ENCODE data around the gene ARAP3. TPM values are rescaled to one million over a fixed set of nuclear protein-coding genes. Genes with fewer than 3 reads are reported as not detected.

The ARAP3 gene
- polyA plus RNA-seq, 1 donor from 2014 or later = 1.4 TPM

- H3K79me2 ChIP-seq (replicated peaks; ENCODE audit: insufficient read depth, low read length) = no peaks in the 10 kb centered on the region
- no peak overlapping the region for H3K4me3 ChIP-seq (ENCODE audit: low read length)
- H3K27ac ChIP-seq (ENCODE audit: low read length) = no peak overlapping the region
- no peak overlapping the region for H3K9ac ChIP-seq (ENCODE audit: low read length)
- TF ChIP-seq MXI1 (conservative IDR thresholded peaks at IDR 0.05; ENCODE audit: poor library complexity, severe bottlenecking) (no peak), RAD21 (conservative IDR thresholded peaks at IDR 0.05) (no peak), TAF1 (IDR thresholded peaks at IDR 0.05; ENCODE audit: low read depth) (no peak), SMC3 (conservative IDR thresholded peaks at IDR 0.05; ENCODE audit: poor library complexity) (no peak), EZH2 (IDR thresholded peaks at IDR 0.05; ENCODE audit: borderline replicate concordance, insufficient read depth, low read length, poor library complexity, severe bottlenecking) (no peak), POLR2AphosphoS5 (IDR thresholded peaks at IDR 0.05) (no peak)
- no peak overlapping the region for H2AFZ ChIP-seq (ENCODE audit: low read depth, low read length)
- no peaks in the 10 kb centered on the region for H3F3A ChIP-seq (ENCODE audit: insufficient read depth, low read length, poor library complexity, severe bottlenecking)
- no peaks in the 10 kb centered on the region for H3K9me3 ChIP-seq (ENCODE audit: low read length)
- H3K9me2 ChIP-seq (ENCODE audit: insufficient read depth, low read length) = no peaks in the 10 kb centered on the region
- no peak overlapping the region for H3K4me2 ChIP-seq (ENCODE audit: low read length)
- no peaks in the 10 kb centered on the region for H3K27me3 ChIP-seq (ENCODE audit: insufficient read depth, low read depth, low read length)
- H3K36me3 ChIP-seq (ENCODE audit: insufficient read depth, low read length) = no peaks in the 10 kb centered on the region
- no peaks in the 10 kb centered on the region for H4K20me1 ChIP-seq (ENCODE audit: insufficient read depth)
Measured at GRCh38 chr5:141672071-141672840, 9.8 kb downstream of the ARAP3 start.

- Histone ChIP-seq H3F3A (ENCODE audit: insufficient read depth, low read length, poor library complexity, severe bottlenecking) (no peaks in the 10 kb centered on the region), H3K4me2 (ENCODE audit: low read length) (no peak overlapping the region), H3K36me3 (ENCODE audit: insufficient read depth, low read length) (no peaks in the 10 kb centered on the region), H3K9me3 (ENCODE audit: low read length) (no peaks in the 10 kb centered on the region), H3K79me2 (replicated peaks; ENCODE audit: insufficient read depth, low read length) (no peaks in the 10 kb centered on the region), H3K9me2 (ENCODE audit: insufficient read depth, low read length) (no peaks in the 10 kb centered on the region), H3K27me3 (ENCODE audit: insufficient read depth, low read depth, low read length) (no peaks in the 10 kb centered on the region), H3K9ac (ENCODE audit: low read length) (no peak overlapping the region), H2AFZ (ENCODE audit: low read depth, low read length) (no peak overlapping the region), H3K4me3 (ENCODE audit: low read length) (no peak overlapping the region), H3K27ac (ENCODE audit: low read length) (no peak overlapping the region), H4K20me1 (ENCODE audit: insufficient read depth) (no peaks in the 10 kb centered on the region)
- no peak for TF ChIP-seq MXI1 (conservative IDR thresholded peaks at IDR 0.05; ENCODE audit: poor library complexity, severe bottlenecking)
- TF ChIP-seq TAF1 (IDR thresholded peaks at IDR 0.05; ENCODE audit: low read depth) = no peak
- TF ChIP-seq RAD21 (conservative IDR thresholded peaks at IDR 0.05) = no peak
- no peak for TF ChIP-seq SMC3 (conservative IDR thresholded peaks at IDR 0.05; ENCODE audit: poor library complexity)
- TF ChIP-seq POLR2AphosphoS5 (IDR thresholded peaks at IDR 0.05) = no peak
- TF ChIP-seq EZH2 (IDR thresholded peaks at IDR 0.05; ENCODE audit: borderline replicate concordance, insufficient read depth, low read length, poor library complexity, severe bottlenecking) = no peak
- no peak for TF ChIP-seq REST (IDR thresholded peaks at IDR 0.05; ENCODE audit: borderline replicate concordance)
- no peak for TF ChIP-seq CTCF (IDR thresholded peaks at IDR 0.05; ENCODE audit: poor library complexity, severe bottlenecking)
- no peak for TF ChIP-seq EP300 (conservative IDR thresholded peaks at IDR 0.05; ENCODE audit: poor library complexity, severe bottlenecking)
Measured at GRCh38 chr5:141669520-141669919, 12.5 kb downstream of the ARAP3 start.
